Lower leg skin (tissue), 4 donors: Measurements from ENCODE around the gene VASH1. TPM values are rescaled to one million over a fixed set of nuclear protein-coding genes. Genes with fewer than 3 reads are reported as not detected.
A peak's percentile ranks its signal among the peaks of the same experiment; 100 is the strongest.

Experiments
- DNase-seq, 2 donors: peaks; one replicate each; pipeline ENCODE4 v3.0.0-alpha.2; 2019; ENCODE audit warnings: low spot score in 2 of 2
- H3K4me3 ChIP-seq: fragments of 200-600 bp; sonication (generic); 2 replicates; pipeline ENCODE4 v1.5.1; 2017; ENCODE audit warnings: mild to moderate bottlenecking, low read depth; ENCODE audit not compliant: poor library complexity, severe bottlenecking
- CTCF ChIP-seq, 3 donors: fragments of 450-650 bp; IDR thresholded peaks; one replicate each; pipeline ENCODE4 v1.5.1; 2016; ENCODE audit warnings: antibody characterized with exemption in 3 of 3, mild to moderate bottlenecking in 3 of 3, moderate library complexity in 2 of 3
- POLR2A ChIP-seq, 2 donors: fragments of 450-650 bp; IDR thresholded peaks; one replicate each; pipeline ENCODE4 v1.6.1; 2016 to 2017; ENCODE audit warnings: antibody characterized with exemption in 2 of 2, mild to moderate bottlenecking in 1 of 2, moderate library complexity in 1 of 2
- WGBS, 2 donors: methylation state at CpG; one replicate each; pipeline ENCODE4 v1.1.5; 2018; 5-methylcytosine and 5-hydroxymethylcytosine counted together
- intact Hi-C: fragments of 100-400 bp; cut with DNase I; formaldehyde crosslinking; loops from one replicate; pipeline ENCODE4 v1.15.0; 2023; ENCODE audit warnings: low total_unique reads
- total RNA-seq, 4 donors: library from RNA; depleted of rRNA; stranded (reverse); fragments of >200 nt; gene quantifications; one replicate each; pipeline ENCODE4 v1.1.0, GENCODE V29; 2016

The VASH1 gene
- total RNA-seq, 4 donors from 2014 or later, result 0.86 to 6.9 (median 1.3) TPM

DNA sequence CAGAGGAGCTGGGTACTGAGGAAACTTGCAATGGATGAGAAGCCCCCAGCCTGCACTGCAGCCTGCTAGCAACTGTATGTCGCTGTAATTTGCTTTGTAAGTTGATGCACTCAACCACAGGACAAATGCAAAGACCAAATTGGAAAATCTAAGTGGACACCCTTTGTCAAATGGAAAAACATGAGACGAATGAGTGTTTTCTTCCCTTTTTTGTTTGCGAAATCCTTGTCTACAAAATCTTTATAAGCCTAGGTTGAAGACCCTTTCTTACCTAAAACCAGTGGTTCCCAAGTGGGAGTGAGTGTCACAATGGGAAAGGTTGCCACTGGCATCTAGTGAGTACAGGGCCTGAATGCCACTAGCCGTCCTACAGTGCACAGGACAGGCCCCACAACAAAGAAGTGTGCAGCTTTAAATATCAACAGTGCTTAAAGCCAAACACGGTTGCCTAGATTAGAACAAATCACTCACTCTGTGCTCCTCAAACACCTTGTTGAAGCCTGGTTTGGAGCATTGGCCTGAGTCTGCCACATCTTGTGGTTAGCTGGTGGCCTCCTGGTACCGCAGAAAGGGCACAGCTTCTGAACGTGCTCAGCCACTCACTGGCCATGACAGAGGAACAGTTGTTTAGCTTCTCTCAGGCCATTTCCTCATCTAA lies 7.6 kb upstream of the VASH1 start:
- intact Hi-C loops, result no loop called here
- 81 to 85% methylated on average over 7 of the region's 7 CpGs for WGBS, 2 donors
- H3K4me3 ChIP-seq, result no peak overlapping the region
- DNase-seq, result no peak
- no peak for TF ChIP-seq CTCF (IDR thresholded peaks at IDR 0.05)
- no peak for TF ChIP-seq POLR2A (IDR thresholded peaks at IDR 0.05)

- no peak overlapping the region for H3K4me3 ChIP-seq
- intact Hi-C loops, result no loop called here
- DNase-seq, result no peak
- no peak for TF ChIP-seq POLR2A (IDR thresholded peaks at IDR 0.05)
- TF ChIP-seq CTCF (IDR thresholded peaks at IDR 0.05), result no peak
- WGBS, 2 donors, result 90 to 91% methylated on average over 7 of the region's 7 CpGs
These were observed 6.7 kb upstream of the VASH1 start for GRCh38 chr14:76754586-76754985.

DNA sequence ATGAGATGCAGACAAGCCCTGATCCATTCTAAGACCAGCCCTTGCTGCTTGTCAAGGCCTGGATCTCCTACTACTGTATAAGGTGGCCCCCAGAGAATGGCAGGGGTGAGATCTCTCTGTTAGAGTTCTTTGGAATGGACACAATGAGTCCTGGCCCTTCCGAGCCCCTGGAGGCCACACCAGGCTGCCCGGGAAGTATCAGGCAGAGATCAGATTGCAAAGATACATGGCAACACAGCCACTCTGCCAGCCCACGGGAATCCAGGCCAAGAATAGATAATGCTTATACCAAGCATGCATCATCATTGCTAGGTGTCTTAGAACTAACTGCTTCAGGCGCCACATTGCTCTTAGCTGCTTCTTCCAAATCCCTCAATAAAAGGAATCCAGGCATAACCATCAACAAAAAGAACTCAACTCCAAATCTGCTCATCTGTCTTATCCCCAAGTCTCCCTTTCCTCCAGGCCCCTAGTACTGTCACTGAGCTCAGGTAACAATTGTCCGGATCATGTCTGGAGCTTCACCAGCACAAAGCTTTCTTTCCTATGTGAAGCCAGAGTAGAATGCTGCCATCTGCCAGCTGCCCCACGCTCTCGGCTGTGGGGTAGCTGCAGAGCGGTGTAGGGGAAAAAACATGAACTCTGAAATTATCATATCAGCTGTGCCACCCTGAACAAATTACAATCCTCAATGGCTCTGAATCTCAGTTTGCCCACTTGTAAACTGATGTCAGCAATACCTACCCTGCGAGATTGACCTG lies 5.5 kb upstream of the VASH1 start:
- intact Hi-C loops, result no loop called here
- TF ChIP-seq POLR2A (IDR thresholded peaks at IDR 0.05), result no peak
- no peak for TF ChIP-seq CTCF (IDR thresholded peaks at IDR 0.05)
- 66 to 84% methylated on average over 9 of the region's 9 CpGs for WGBS, 2 donors
- H3K4me3 ChIP-seq, result no peak overlapping the region
- peak in 1 of 2 donors; percentile 71 for DNase-seq

GRCh38 chr14:76756371-76756750 lies 4.9 kb upstream of the VASH1 start:
- TF ChIP-seq CTCF (IDR thresholded peaks at IDR 0.05), result no peak
- TF ChIP-seq POLR2A (IDR thresholded peaks at IDR 0.05), result no peak
- no peak overlapping the region for H3K4me3 ChIP-seq
- DNase-seq, result no peak
- 80 to 81% methylated on average over 6 of the region's 6 CpGs for WGBS, 2 donors
- intact Hi-C loops, result no loop called here

DNA sequence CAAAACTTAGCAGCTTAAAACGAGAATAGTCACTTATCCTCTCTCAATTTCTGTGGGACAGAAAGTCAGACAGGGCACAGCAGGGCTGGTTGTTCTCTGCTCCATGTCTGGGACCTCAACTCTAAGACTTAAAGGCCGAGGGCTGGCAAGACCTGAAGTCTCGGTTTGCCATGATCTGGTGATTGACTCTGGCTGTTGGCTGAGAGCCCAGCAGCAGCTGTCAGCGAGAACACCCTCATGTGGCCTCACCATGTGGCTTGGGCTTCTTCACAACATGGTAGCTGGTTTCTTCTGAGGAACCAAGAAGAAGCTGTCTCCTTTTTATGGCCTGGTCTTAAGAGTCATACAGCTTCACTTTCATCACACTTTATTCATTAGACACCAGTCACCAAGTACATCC lies 1.7 kb upstream of the VASH1 start:
- TF ChIP-seq CTCF (IDR thresholded peaks at IDR 0.05) (no peak), POLR2A (IDR thresholded peaks at IDR 0.05) (no peak)
- DNase-seq, result no peak
- intact Hi-C loops, result no loop called here
- H3K4me3 ChIP-seq, result no peak overlapping the region
- WGBS, 2 donors, result 73 to 87% methylated on average over 4 of the region's 4 CpGs
